Loucy (cell line): Measurements from ENCODE around the gene RACGAP1.

Source experiments
- H2AFZ ChIP-seq: fragments of 200-600 bp; sonication (generic); 2 replicates; pipeline ENCODE4 v1.6.0; 2016; ENCODE audit warnings: antibody characterized with exemption, mild to moderate bottlenecking, low read length, moderate library complexity
- H3F3A ChIP-seq: fragments of 200-600 bp; 2 replicates; pipeline ENCODE4 v1.6.0; 2016; ENCODE audit warnings: antibody characterized with exemption, low read depth, mild to moderate bottlenecking
- H3K27me3 ChIP-seq: fragments of 200-600 bp; sonication (generic); 2 replicates; pipeline ENCODE4 v1.6.1; 2014; ENCODE audit warnings: low read length, mild to moderate bottlenecking; ENCODE audit not compliant: insufficient read depth, poor library complexity, severe bottlenecking
- H3K36me3 ChIP-seq: fragments of 200-600 bp; sonication (generic); 2 replicates; pipeline ENCODE4 v1.6.1; 2016; ENCODE audit warnings: low read length; ENCODE audit not compliant: insufficient read depth
- H3K4me1 ChIP-seq: fragments of 200-600 bp; sonication (generic); 2 replicates; pipeline ENCODE4 v1.5.1; 2014; ENCODE audit warnings: low read length, mild to moderate bottlenecking; ENCODE audit not compliant: insufficient read depth, poor library complexity, severe bottlenecking
- H3K4me2 ChIP-seq: fragments of 200-600 bp; sonication (generic); 2 replicates; pipeline ENCODE4 v1.6.0; 2014; ENCODE audit warnings: antibody characterized with exemption, low read length, low read depth, mild to moderate bottlenecking; ENCODE audit not compliant: poor library complexity, severe bottlenecking
- H3K4me3 ChIP-seq: fragments of 200-600 bp; sonication (generic); 2 replicates; pipeline ENCODE4 v1.5.1; 2014; ENCODE audit warnings: low read length, mild to moderate bottlenecking, mixed read lengths; ENCODE audit not compliant: poor library complexity, severe bottlenecking
- H3K79me2 ChIP-seq: fragments of 200-600 bp; sonication (generic); 2 replicates; pipeline ENCODE4 v1.6.1; 2014; ENCODE audit warnings: low read length; ENCODE audit not compliant: insufficient read depth
- H3K9ac ChIP-seq: fragments of 200-600 bp; sonication (generic); 2 replicates; pipeline ENCODE4 v1.6.0; 2014; ENCODE audit warnings: mild to moderate bottlenecking, low read depth, low read length, moderate library complexity; ENCODE audit not compliant: poor library complexity, severe bottlenecking
- H3K9me2 ChIP-seq: fragments of 200-600 bp; sonication (generic); replicated peaks from 2 replicates; pipeline ENCODE4 v1.6.1; 2016; ENCODE audit warnings: low read depth, low read length, mixed read lengths
- H3K9me3 ChIP-seq: fragments of 200-600 bp; sonication (generic); 2 replicates; pipeline ENCODE4 v1.6.1; 2014; ENCODE audit warnings: mild to moderate bottlenecking, antibody characterized with exemption, low read length, low read depth; ENCODE audit not compliant: insufficient read depth
- H4K20me1 ChIP-seq: fragments of 200-600 bp; sonication (generic); 2 replicates; pipeline ENCODE4 v1.6.0; 2014; ENCODE audit warnings: antibody characterized with exemption, low read length, mild to moderate bottlenecking; ENCODE audit not compliant: insufficient read depth, poor library complexity, severe bottlenecking
- CTCF ChIP-seq: fragments of 200-600 bp; sonication (generic); conservative IDR thresholded peaks from 2 replicates; pipeline ENCODE4 v1.5.1; 2014; ENCODE audit warnings: mild to moderate bottlenecking, antibody characterized with exemption, low read length
- EZH2phosphoT487 ChIP-seq: fragments of 200-600 bp; IDR thresholded peaks from 2 replicates; pipeline ENCODE4 v1.6.1; 2018; ENCODE audit warnings: antibody characterized with exemption, mild to moderate bottlenecking, moderate library complexity, borderline replicate concordance

The RACGAP1 gene

GRCh38 chr12:50041062-50041860, 16.0 kb upstream of the RACGAP1 start:
- Histone ChIP-seq H4K20me1 (no peaks in the 10 kb centered on the region), H3K9me3 (no peaks in the 10 kb centered on the region), H3K4me2 (no peak overlapping the region), H3K9ac (no peak overlapping the region), H3K27me3 (no peaks in the 10 kb centered on the region), H3K79me2 (no peaks in the 10 kb centered on the region), H3K4me3 (no peak overlapping the region), H3K9me2 (no peaks in the 10 kb centered on the region), H3F3A (no peaks in the 10 kb centered on the region), H2AFZ (no peak overlapping the region), H3K4me1 (no peaks in the 10 kb centered on the region), H3K36me3 (no peaks in the 10 kb centered on the region)
- TF ChIP-seq CTCF, result no peak
- no peak for TF ChIP-seq EZH2phosphoT487

- Histone ChIP-seq H3K9ac (no peak overlapping the region), H3K4me3 (no peak overlapping the region), H2AFZ (no peak overlapping the region), H3F3A (no peaks in the 10 kb centered on the region), H3K4me1 (no peaks in the 10 kb centered on the region), H3K4me2 (no peak overlapping the region), H4K20me1 (no peaks in the 10 kb centered on the region), H3K9me2 (no peaks in the 10 kb centered on the region), H3K9me3 (no peaks in the 10 kb centered on the region), H3K27me3 (no peaks in the 10 kb centered on the region), H3K79me2 (no peaks in the 10 kb centered on the region), H3K36me3 (no peaks in the 10 kb centered on the region)
- TF ChIP-seq CTCF (no peak), EZH2phosphoT487 (no peak)
Measured at GRCh38 chr12:50040657-50041056, 15.4 kb upstream of the RACGAP1 start.

- Histone ChIP-seq H3K27me3 (no peaks in the 10 kb centered on the region), H3F3A (no peaks in the 10 kb centered on the region), H3K9me3 (no peaks in the 10 kb centered on the region), H3K4me1 (no peaks in the 10 kb centered on the region), H4K20me1 (no peaks in the 10 kb centered on the region), H3K4me2 (no peak overlapping the region), H2AFZ (peak overlapping the region; percentile 55; the same call in 1 of the 2 replicates), H3K79me2 (no peaks in the 10 kb centered on the region), H3K4me3 (no peak overlapping the region), H3K9me2 (no peaks in the 10 kb centered on the region), H3K36me3 (no peaks in the 10 kb centered on the region), H3K9ac (peak overlapping the region; percentile 28)
- TF ChIP-seq CTCF (peak; percentile 96), EZH2phosphoT487 (no peak)
Measured at GRCh38 chr12:50039151-50039835, 14.0 kb upstream of the RACGAP1 start.
